ENCODE results near the gene LY6G6F. TPM values are rescaled to one million over a fixed set of nuclear protein-coding genes. Genes with fewer than 3 reads are reported as not detected.

Gene LY6G6F
- total RNA-seq, 4 donors from 2014 or later: not detected

DNA sequence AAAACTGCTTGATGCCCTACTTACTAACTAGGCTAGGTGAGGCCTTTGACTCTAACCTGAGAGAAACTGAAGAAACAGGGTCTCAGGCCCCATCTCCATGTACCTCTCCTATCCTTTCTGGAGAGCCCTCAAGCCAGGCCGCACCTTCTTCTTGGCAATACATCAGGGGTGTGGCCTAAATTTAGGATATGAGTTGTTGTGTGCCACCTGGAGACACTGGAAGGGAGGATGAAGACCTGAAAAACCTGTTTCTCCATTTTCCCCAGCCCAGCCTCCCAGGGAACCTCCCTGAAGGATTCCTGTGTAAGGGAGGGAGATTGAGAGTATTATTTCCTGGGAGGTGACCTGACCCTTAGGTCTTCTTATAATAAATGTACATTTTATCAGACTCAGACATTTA lies 11.6 kb downstream of the LY6G6F start:
- peak overlapping the region; percentile 52 to 66 (median 60) for H3K27ac ChIP-seq
- TF ChIP-seq, protein P1, sequence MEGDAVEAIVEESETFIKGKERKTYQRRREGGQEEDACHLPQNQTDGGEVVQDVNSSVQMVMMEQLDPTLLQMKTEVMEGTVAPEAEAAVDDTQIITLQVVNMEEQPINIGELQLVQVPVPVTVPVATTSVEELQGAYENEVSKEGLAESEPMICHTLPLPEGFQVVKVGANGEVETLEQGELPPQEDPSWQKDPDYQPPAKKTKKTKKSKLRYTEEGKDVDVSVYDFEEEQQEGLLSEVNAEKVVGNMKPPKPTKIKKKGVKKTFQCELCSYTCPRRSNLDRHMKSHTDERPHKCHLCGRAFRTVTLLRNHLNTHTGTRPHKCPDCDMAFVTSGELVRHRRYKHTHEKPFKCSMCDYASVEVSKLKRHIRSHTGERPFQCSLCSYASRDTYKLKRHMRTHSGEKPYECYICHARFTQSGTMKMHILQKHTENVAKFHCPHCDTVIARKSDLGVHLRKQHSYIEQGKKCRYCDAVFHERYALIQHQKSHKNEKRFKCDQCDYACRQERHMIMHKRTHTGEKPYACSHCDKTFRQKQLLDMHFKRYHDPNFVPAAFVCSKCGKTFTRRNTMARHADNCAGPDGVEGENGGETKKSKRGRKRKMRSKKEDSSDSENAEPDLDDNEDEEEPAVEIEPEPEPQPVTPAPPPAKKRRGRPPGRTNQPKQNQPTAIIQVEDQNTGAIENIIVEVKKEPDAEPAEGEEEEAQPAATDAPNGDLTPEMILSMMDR (IDR thresholded peaks at IDR 0.05): no peak
- peak in 2 of 3 donors; percentile 23 to 51 for TF ChIP-seq POLR2AphosphoS5 (IDR thresholded peaks at IDR 0.05)
- TF ChIP-seq POLR2A (IDR thresholded peaks at IDR 0.05): no peak
- TF ChIP-seq EP300 (IDR thresholded peaks at IDR 0.05; ENCODE audit: low read depth): no peak

DNA sequence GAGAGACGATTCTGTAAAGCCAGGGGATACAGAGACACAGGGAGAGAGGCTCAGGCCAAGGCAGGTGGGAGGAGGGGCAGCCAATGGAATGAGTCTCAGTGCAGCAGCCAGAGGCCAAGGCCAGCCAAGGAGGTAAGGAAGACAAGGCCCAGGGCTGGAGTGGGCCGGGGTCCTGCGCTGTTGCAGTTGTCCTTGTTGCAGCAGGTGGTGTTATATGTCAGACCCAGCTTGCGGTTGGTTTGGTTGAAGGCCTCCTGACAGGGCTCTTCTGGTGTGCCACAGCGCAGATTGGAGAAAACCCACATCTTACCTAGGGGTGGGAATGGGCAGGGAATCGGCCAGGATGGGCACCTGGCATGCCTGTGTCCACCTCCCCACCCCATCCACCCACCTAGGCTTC lies 12.3 kb downstream of the LY6G6F start:
- in situ Hi-C loops (cut with MboI; ENCODE audit: low pct_ligation_motif_present in 1 of 4, low pct_unique_long_range_greater_than_20kb in 1 of 4, low sequenced_read_pairs in 3 of 4): no loop called here
- no peaks in the 10 kb centered on the region for H3K9me3 ChIP-seq
- WGBS, 2 donors (ENCODE audit: low coverage in 1 of 2): 62 to 87% methylated on average over 3 to 6 of the region's 6 CpGs
- H3K4me1 ChIP-seq: peaks cover 0 to 30% (median 21%) of the 10 kb centered on the region in 4 donors
- no peaks in the 10 kb centered on the region for H3K27me3 ChIP-seq
- TF ChIP-seq EP300 (IDR thresholded peaks at IDR 0.05; ENCODE audit: low read depth) (no peak), POLR2A (IDR thresholded peaks at IDR 0.05) (no peak), POLR2AphosphoS5 (IDR thresholded peaks at IDR 0.05) (no peak)
- TF ChIP-seq, protein P1 (IDR thresholded peaks at IDR 0.05): no peak
- intact Hi-C loops (cut with DNase I; ENCODE audit: low total_unique reads): no loop called here
- no peaks in the 10 kb centered on the region for H3K36me3 ChIP-seq
- H3K4me3 ChIP-seq: no peak overlapping the region
- peak overlapping the region; percentile 52 to 66 (median 60) for H3K27ac ChIP-seq
- no peak for DNase-seq

More for the DNA sequence above, 11.6 kb downstream of the LY6G6F start:
- H3K9me3 ChIP-seq: no peaks in the 10 kb centered on the region
- in situ Hi-C loops (cut with MboI; ENCODE audit: low pct_ligation_motif_present in 1 of 4, low pct_unique_long_range_greater_than_20kb in 1 of 4, low sequenced_read_pairs in 3 of 4) (no loop called here), intact Hi-C loops (cut with DNase I; ENCODE audit: low total_unique reads) (no loop called here)
- no peak overlapping the region for H3K4me3 ChIP-seq
- H3K27me3 ChIP-seq: no peaks in the 10 kb centered on the region
- peaks cover 0 to 36% (median 26%) of the 10 kb centered on the region in 4 donors for H3K4me1 ChIP-seq
- WGBS, 2 donors (ENCODE audit: low coverage in 1 of 2): 58% methylated on average over 1 of the region's 1 CpG; no CpG with 5 or more reads in 1 of the 2 donors
- H3K36me3 ChIP-seq: no peaks in the 10 kb centered on the region
- DNase-seq: peak; percentile 78

DNA sequence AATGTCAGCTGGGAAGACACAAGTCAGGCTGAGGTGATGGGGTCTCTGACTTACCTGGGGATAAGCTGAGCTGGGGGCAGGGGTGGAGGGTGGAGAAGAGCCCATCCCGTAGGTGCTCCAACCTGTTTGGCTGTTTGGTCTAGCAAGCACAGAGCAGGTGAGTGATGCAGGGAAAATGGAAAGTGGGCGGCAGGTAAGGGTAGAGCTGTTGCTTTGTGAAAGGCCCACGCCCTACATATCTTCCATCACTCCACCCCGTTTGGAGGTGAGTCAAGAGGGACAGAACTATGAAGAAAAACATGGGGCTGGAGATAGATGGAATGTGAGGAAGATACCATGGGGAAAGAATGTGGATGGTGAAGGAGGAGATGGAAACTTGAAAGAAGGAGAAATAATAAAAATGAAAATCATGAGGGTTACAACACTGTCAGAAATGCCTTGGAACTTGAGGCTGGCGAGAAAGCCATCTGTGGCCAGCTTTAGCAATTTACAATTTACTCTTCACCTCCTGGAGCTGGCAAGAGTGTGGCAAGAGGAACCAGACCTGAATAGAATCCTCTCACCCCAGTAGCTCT lies 13.6 kb downstream of the LY6G6F start:
- Histone ChIP-seq H3K9me3 (no peaks in the 10 kb centered on the region), H3K4me3 (no peak overlapping the region), H3K36me3 (no peaks in the 10 kb centered on the region), H3K27me3 (no peaks in the 10 kb centered on the region), H3K4me1 (peaks cover 0 to 18% (median 17%) of the 10 kb centered on the region in 4 donors), H3K27ac (no peak overlapping the region)
- intact Hi-C loops (cut with DNase I; ENCODE audit: low total_unique reads): loop anchor here (1.0 kb wide), 1 partner anchor 30 kb away; no protein-coding TSS in a partner anchor
- WGBS, 2 donors (ENCODE audit: low coverage in 1 of 2): 60 to 80% methylated on average over 5 of the region's 5 CpGs
- TF ChIP-seq POLR2A (IDR thresholded peaks at IDR 0.05) (no peak), POLR2AphosphoS5 (IDR thresholded peaks at IDR 0.05) (no peak), EP300 (IDR thresholded peaks at IDR 0.05; ENCODE audit: low read depth) (no peak)
- TF ChIP-seq, protein P1 (IDR thresholded peaks at IDR 0.05): no peak
- no peak for DNase-seq
- in situ Hi-C loops (cut with MboI; ENCODE audit: low pct_ligation_motif_present in 1 of 4, low pct_unique_long_range_greater_than_20kb in 1 of 4, low sequenced_read_pairs in 3 of 4): no loop called here

DNA sequence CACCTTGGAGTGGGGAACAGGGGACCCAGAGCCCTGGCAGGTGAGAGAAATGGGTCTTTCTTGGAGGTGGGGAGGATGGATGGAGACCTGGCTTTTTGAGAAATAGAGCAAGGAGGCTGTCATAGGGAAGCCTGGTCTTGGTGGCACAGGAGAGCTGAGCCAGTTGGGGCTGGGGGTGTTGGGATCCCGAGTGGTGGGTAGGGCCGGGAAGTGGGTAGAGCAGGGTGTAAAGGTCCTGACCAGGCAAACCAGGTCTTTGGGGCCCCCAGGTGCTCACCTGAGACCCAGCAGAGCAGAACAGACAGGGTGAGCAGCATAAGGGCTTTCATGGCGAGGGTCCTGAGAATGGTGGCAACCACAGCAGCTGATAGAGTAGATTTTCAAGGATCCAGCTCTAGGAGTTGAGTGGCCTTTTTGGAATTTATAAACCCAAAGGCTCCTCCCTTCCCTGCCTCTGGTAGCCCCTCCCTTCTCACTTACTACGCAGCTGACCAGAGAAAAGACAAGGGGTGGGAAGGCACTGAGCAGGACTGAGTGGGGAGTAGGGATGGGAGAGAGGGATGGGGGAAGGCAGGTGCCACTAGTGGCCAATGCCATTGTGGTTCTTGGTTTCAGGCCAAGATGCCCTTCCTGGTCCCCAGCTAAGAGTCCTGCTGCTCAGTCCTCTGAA lies 14.8 kb downstream of the LY6G6F start, which contains the start of gene LY6G6C:
LY6G6C (minus strand) TSS at position 396 of the 670 bp plus-strand sequence; CDS start at position 329, 67 bp downstream.
- no peak for DNase-seq
- 78 to 82% methylated on average over 2 to 4 of the region's 4 CpGs for WGBS, 2 donors (ENCODE audit: low coverage in 1 of 2)
- intact Hi-C loops (cut with DNase I; ENCODE audit: low total_unique reads): no loop called here

More for the DNA sequence above, 14.8 kb downstream of the LY6G6F start, which contains the start of gene LY6G6C:
- H3K4me1 ChIP-seq: peaks cover 0 to 24% (median 19%) of the 10 kb centered on the region in 4 donors
- H3K9me3 ChIP-seq: no peaks in the 10 kb centered on the region
- no peaks in the 10 kb centered on the region for H3K27me3 ChIP-seq
- H3K4me3 ChIP-seq: no peak within 1 kb of the TSS
- in situ Hi-C loops (cut with MboI; ENCODE audit: low pct_ligation_motif_present in 1 of 4, low pct_unique_long_range_greater_than_20kb in 1 of 4, low sequenced_read_pairs in 3 of 4): no loop called here
- TF ChIP-seq POLR2AphosphoS5 (IDR thresholded peaks at IDR 0.05) (no peak), EP300 (IDR thresholded peaks at IDR 0.05; ENCODE audit: low read depth) (no peak), POLR2A (IDR thresholded peaks at IDR 0.05) (no peak)
- TF ChIP-seq, protein P1 (IDR thresholded peaks at IDR 0.05): no peak
- no peaks in the 10 kb centered on the region for H3K36me3 ChIP-seq
- H3K27ac ChIP-seq: no peak within 1 kb of the TSS

Measured in transverse colon (tissue), 4 donors.